ENCODE data around the gene EBF3. TPM values are rescaled to one million over a fixed set of nuclear protein-coding genes. Genes with fewer than 3 reads are reported as not detected.

The EBF3 gene
- total RNA-seq, 1 experiment from 2014 or later, result not detected

DNA sequence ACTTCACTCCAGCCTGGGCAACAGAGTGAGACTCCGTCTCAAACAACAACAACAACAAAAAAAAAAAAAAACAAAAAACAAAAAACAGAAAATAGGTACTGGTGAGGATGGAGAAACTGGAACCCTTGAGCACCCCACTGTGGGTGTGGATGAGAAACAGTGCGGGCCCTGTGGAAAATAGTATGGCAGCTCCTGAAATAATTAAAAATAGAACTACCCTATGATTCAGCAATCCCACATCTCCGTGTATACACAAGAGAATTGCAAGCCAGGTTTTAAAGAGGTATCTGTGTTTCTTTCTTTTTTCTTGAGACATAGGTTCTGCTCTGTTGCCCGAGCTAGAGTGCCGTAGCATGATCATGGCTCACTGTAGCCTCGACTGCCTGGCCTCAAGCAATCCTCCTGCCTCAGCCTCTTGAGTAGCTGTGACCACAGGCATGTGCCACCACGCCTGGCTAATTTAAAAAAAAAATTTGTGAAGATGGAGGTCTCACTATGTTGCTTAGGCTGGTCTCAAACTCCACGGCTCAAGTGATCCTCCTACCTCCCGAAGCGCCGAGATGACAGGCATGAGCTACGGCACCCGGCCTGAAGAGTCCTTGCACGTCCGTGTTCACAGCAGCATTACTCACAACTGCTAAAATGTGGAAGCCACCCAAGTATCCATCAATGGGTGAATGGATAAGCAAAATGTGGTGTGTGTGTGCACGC, 39.5 kb downstream of the EBF3 start:
- Histone ChIP-seq H3K27me3 (ENCODE audit: low read length) (no peaks in the 10 kb centered on the region), H3K9me3 (ENCODE audit: low read length) (no peaks in the 10 kb centered on the region), H2AFZ (ENCODE audit: low read length) (no peak overlapping the region), H3K27ac (ENCODE audit: low read length) (no peak overlapping the region), H3K9ac (ENCODE audit: low read length) (no peak overlapping the region), H3K9me2 (replicated peaks; ENCODE audit: low read length) (no peaks in the 10 kb centered on the region), H3K36me3 (ENCODE audit: low read depth, low read length) (no peaks in the 10 kb centered on the region), H3K4me2 (ENCODE audit: low read length) (no peak overlapping the region), H3K4me1 (ENCODE audit: insufficient read depth, low read length) (no peaks in the 10 kb centered on the region), H3K79me2 (ENCODE audit: low read length) (no peaks in the 10 kb centered on the region), H4K20me1 (ENCODE audit: low read length) (no peaks in the 10 kb centered on the region), H3F3A (ENCODE audit: low read length, unreplicated experiment) (no peaks in the 10 kb centered on the region), H3K4me3 (ENCODE audit: low read length) (no peak overlapping the region)
- no peak for ATAC-seq
- BruUV-seq (replicated peaks), result no TSS peak
- no peak for DNase-seq
- intact Hi-C loops (cut with micrococcal nuclease), result no loop called here
- POLR2A ChIA-PET (ENCODE audit: unreplicated experiment), result no interaction called here
- TF ChIP-seq, protein P1, sequence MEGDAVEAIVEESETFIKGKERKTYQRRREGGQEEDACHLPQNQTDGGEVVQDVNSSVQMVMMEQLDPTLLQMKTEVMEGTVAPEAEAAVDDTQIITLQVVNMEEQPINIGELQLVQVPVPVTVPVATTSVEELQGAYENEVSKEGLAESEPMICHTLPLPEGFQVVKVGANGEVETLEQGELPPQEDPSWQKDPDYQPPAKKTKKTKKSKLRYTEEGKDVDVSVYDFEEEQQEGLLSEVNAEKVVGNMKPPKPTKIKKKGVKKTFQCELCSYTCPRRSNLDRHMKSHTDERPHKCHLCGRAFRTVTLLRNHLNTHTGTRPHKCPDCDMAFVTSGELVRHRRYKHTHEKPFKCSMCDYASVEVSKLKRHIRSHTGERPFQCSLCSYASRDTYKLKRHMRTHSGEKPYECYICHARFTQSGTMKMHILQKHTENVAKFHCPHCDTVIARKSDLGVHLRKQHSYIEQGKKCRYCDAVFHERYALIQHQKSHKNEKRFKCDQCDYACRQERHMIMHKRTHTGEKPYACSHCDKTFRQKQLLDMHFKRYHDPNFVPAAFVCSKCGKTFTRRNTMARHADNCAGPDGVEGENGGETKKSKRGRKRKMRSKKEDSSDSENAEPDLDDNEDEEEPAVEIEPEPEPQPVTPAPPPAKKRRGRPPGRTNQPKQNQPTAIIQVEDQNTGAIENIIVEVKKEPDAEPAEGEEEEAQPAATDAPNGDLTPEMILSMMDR (conservative IDR thresholded peaks at IDR 0.05; ENCODE audit: low read depth, low read length), result no peak
- TF ChIP-seq EZH2phosphoT487 (IDR thresholded peaks at IDR 0.05; ENCODE audit: borderline replicate concordance, low read length), result no peak
- no peak for TF ChIP-seq EZH2 (IDR thresholded peaks at IDR 0.05; ENCODE audit: low read length, unreplicated experiment)
- CTCF ChIA-PET, result no interaction called here

DNA sequence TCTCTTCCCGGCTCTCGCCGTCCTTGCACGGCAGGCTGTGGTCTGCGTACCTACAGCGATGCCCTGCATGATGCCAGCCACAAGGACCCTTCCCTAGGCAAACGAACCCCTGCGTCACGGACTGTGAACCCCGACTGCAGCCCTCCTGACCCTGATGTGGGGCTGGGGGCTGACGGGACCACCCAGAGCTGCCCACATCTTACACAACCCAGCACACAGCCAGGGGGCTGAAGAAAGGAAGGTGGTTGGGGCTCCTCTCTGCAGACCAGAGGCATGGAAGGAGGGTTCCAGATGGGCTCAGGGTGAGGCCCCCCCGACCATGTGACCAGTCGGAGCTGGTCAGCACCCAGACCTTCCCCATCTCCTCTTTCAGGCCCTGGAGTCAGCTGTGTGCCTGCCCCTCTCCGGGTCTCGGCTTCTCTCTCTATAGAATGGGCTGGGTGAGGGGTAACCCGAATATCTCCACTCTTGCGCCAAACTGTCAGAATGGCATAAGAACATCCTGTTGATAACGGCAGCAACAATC, 41.4 kb downstream of the EBF3 start:
- no peak overlapping the region for H2AFZ ChIP-seq (ENCODE audit: low read length)
- H3K9me2 ChIP-seq (replicated peaks; ENCODE audit: low read length), result no peaks in the 10 kb centered on the region
- POLR2A ChIA-PET (ENCODE audit: unreplicated experiment), result no interaction called here
- no peak overlapping the region for H3K9ac ChIP-seq (ENCODE audit: low read length)
- H3K27ac ChIP-seq (ENCODE audit: low read length), result no peak overlapping the region
- DNase-seq (no peak), ATAC-seq (no peak)
- TF ChIP-seq EZH2 (IDR thresholded peaks at IDR 0.05; ENCODE audit: low read length, unreplicated experiment), result no peak
- TF ChIP-seq, protein P1 (conservative IDR thresholded peaks at IDR 0.05; ENCODE audit: low read depth, low read length), result no peak
- TF ChIP-seq EZH2phosphoT487 (IDR thresholded peaks at IDR 0.05; ENCODE audit: borderline replicate concordance, low read length), result no peak
- no peaks in the 10 kb centered on the region for H3F3A ChIP-seq (ENCODE audit: low read length, unreplicated experiment)
- no peak overlapping the region for H3K4me3 ChIP-seq (ENCODE audit: low read length)
- H3K36me3 ChIP-seq (ENCODE audit: low read depth, low read length), result no peaks in the 10 kb centered on the region
- H3K4me2 ChIP-seq (ENCODE audit: low read length), result no peak overlapping the region
- intact Hi-C loops (cut with micrococcal nuclease), result no loop called here
- H3K4me1 ChIP-seq (ENCODE audit: insufficient read depth, low read length), result no peaks in the 10 kb centered on the region
- no peaks in the 10 kb centered on the region for H3K79me2 ChIP-seq (ENCODE audit: low read length)
- H3K9me3 ChIP-seq (ENCODE audit: low read length), result no peaks in the 10 kb centered on the region
- no peaks in the 10 kb centered on the region for H3K27me3 ChIP-seq (ENCODE audit: low read length)
- H4K20me1 ChIP-seq (ENCODE audit: low read length), result no peaks in the 10 kb centered on the region
- CTCF ChIA-PET, result no interaction called here
- no TSS peak for BruUV-seq (replicated peaks)
